Measurements from ENCODE around the gene SLC30A1. TPM values are rescaled to one million over a fixed set of nuclear protein-coding genes. Genes with fewer than 3 reads are reported as not detected.
"Not testable (repeated sequence)": the region's sequence is repeated elsewhere in the genome, so short reads cannot be mapped to it uniquely, and the experiment has no call there.

SLC30A1 gene
- total and polyA plus RNA-seq, 10 of the 15 experiments (the other 5 are each of a cell fraction or from before 2014, with no cell fraction given), result 3.5 to 14.1 (median 8.8) TPM

- TF ChIP-seq CEBPZ (IDR thresholded peaks at IDR 0.05; ENCODE audit: low read depth, low read length) (no peak), IRF5 (IDR thresholded peaks at IDR 0.05; ENCODE audit: borderline replicate concordance) (no peak), MEF2B (IDR thresholded peaks at IDR 0.05; ENCODE audit: partially characterized antibody, poor library complexity, severe bottlenecking) (no peak), BHLHE40 (IDR thresholded peaks at IDR 0.05; ENCODE audit: borderline replicate concordance in 1 of 2, low read depth in 2 of 2, low read length in 1 of 2) (no peak)
These were observed 37.7 kb downstream of the SLC30A1 start (continued) for GRCh38 chr1:211541278-211541677.

GRCh38 chr1:211540824-211541223 lies 38.1 kb downstream of the SLC30A1 start:
- CTCF ChIA-PET, result interaction anchor here (1.5 to 1.8 kb wide), 2 partner anchors 26 to 72 kb away, joined by 4 to 8 read pairs; no protein-coding TSS in a partner anchor
- H3K79me2 ChIP-seq (ENCODE audit: control insufficient read depth, insufficient read depth, low read length); H3K27ac ChIP-seq (ENCODE audit: control insufficient read depth, insufficient read depth); RAD21 ChIA-PET (ENCODE audit: unreplicated experiment); H3K4me3 ChIP-seq; H4K20me1 ChIP-seq (ENCODE audit: control insufficient read depth, insufficient read depth); H3K4me2 ChIP-seq (ENCODE audit: control insufficient read depth, insufficient read depth); H3K36me3 ChIP-seq (ENCODE audit: control insufficient read depth in 2 of 2, insufficient read depth in 2 of 2, low read length in 1 of 2); ATAC-seq; DNase-seq (ENCODE audit: low read depth, low spot score); in situ Hi-C loops (cut with MboI); H3K27me3 ChIP-seq (replicated peaks in 1 of 2; ENCODE audit: control insufficient read depth in 2 of 2, insufficient read depth in 2 of 2, low read length in 1 of 2); H3K9ac ChIP-seq (ENCODE audit: control insufficient read depth, insufficient read depth, low read length); H2AFZ ChIP-seq (ENCODE audit: control insufficient read depth, low read depth, low read length); intact Hi-C loops (cut with micrococcal nuclease; ENCODE audit: unreplicated experiment); FAIRE-seq; H3K4me1 ChIP-seq (ENCODE audit: control insufficient read depth, insufficient read depth, low read length); H3K9me3 ChIP-seq (replicated peaks; ENCODE audit: control insufficient read depth, insufficient read depth, low read length); BruUV-seq (replicated peaks); POLR2A ChIA-PET: not testable (repeated sequence)
- WGBS (ENCODE audit: insufficient coverage, insufficient replicate concordance, low lambda C conversion rate, missing lambda C conversion rate), result 100% methylated on average over 1 of the region's 1 CpG
- SMC1A ChIA-PET (ENCODE audit: uncharacterized antibody, unreplicated experiment), result interaction anchor here (1.2 to 1.6 kb wide), 2 partner anchors 25 to 26 kb away, joined by 3 to 4 read pairs; no protein-coding TSS in a partner anchor
